CD14-positive monocyte (primary cell): ENCODE results near the gene CYP2J2. TPM values are rescaled to one million over a fixed set of nuclear protein-coding genes. Genes with fewer than 3 reads are reported as not detected.

Experiments
- DNase-seq, 3 donors: peaks; one replicate each; pipeline ENCODE4 v3.0.0-alpha.2; 2011 to 2022
- H2AFZ ChIP-seq: 2 replicates; pipeline ENCODE4 v1.6.0; 2012; ENCODE audit warnings: mild to moderate bottlenecking, low read depth, low read length, inconsistent platforms; ENCODE audit not compliant: insufficient read depth, poor library complexity, severe bottlenecking
- H3K27ac ChIP-seq, 2 donors: 1 replicate in 1 of 2; 2 replicates in 1 of 2; pipeline ENCODE4 v1.5.1; 2012 to 2013; ENCODE audit warnings: low read length in 2 of 2, control low read depth in 1 of 2, inconsistent platforms in 1 of 2, low read depth in 1 of 2, mild to moderate bottlenecking in 1 of 2
- H3K27me3 ChIP-seq, 2 donors: one replicate each; pipeline versions ENCODE4 v1.6.0 to v1.6.1; 2011 to 2013; ENCODE audit warnings: low read length in 2 of 2; ENCODE audit not compliant: control insufficient read depth in 2 of 2, insufficient read depth in 2 of 2
- H3K36me3 ChIP-seq, 2 donors: replicated peaks in 1 of 2; 1 replicate in 1 of 2; 2 replicates in 1 of 2; pipeline versions ENCODE4 v1.5.1 to v1.6.1; 2012 to 2013; ENCODE audit warnings: low read length in 2 of 2, control low read depth in 1 of 2, inconsistent platforms in 1 of 2, mild to moderate bottlenecking in 1 of 2; ENCODE audit not compliant: insufficient read depth in 2 of 2, control insufficient read depth in 1 of 2
- H3K4me1 ChIP-seq, 2 donors: 1 replicate in 1 of 2; 2 replicates in 1 of 2; pipeline versions ENCODE4 v1.5.1 to v1.6.1; 2012 to 2013; ENCODE audit warnings: low read length in 2 of 2, control low read depth in 1 of 2, inconsistent platforms in 1 of 2, mild to moderate bottlenecking in 1 of 2, moderate library complexity in 1 of 2; ENCODE audit not compliant: insufficient read depth in 2 of 2, control insufficient read depth in 1 of 2
- H3K4me2 ChIP-seq: replicated peaks from 2 replicates; pipeline ENCODE3; 2012; ENCODE audit warnings: low read length, moderate library complexity, mild to moderate bottlenecking; ENCODE audit not compliant: poor library complexity, severe bottlenecking; ENCODE audit errors: extremely low read depth
- H3K4me3 ChIP-seq, 3 experiments: fragments of 200-600 bp in 1 of 3; sonication (generic) in 1 of 3; replicated peaks in 1 of 3; 1 replicate in 2 of 3; 2 replicates in 1 of 3; pipeline ENCODE4 v1.5.1; 2011 to 2013; ENCODE audit warnings: low read length in 3 of 3, mild to moderate bottlenecking in 3 of 3, control low read depth in 2 of 3, low read depth in 2 of 3, inconsistent platforms in 1 of 3, moderate library complexity in 1 of 3
- H3K79me2 ChIP-seq: 2 replicates; pipeline ENCODE4 v1.6.0; 2012; ENCODE audit warnings: mild to moderate bottlenecking, control low read depth, inconsistent platforms, low read length, moderate library complexity; ENCODE audit not compliant: insufficient read depth
- H3K9ac ChIP-seq: 2 replicates; pipeline ENCODE4 v1.6.0; 2017; ENCODE audit warnings: low read length, mild to moderate bottlenecking; ENCODE audit not compliant: insufficient read depth, poor library complexity, severe bottlenecking
- H3K9me3 ChIP-seq, 2 donors: replicated peaks in 1 of 2; 1 replicate in 1 of 2; 2 replicates in 1 of 2; pipeline versions ENCODE4 v1.5.1 to v1.6.1; 2012 to 2013; ENCODE audit warnings: low read length in 2 of 2, control low read depth in 1 of 2; ENCODE audit not compliant: control insufficient read depth in 1 of 2, insufficient read depth in 1 of 2
- H4K20me1 ChIP-seq: 2 replicates; pipeline ENCODE4 v1.6.0; 2012; ENCODE audit warnings: mild to moderate bottlenecking, low read length, control low read depth, moderate library complexity; ENCODE audit not compliant: insufficient read depth
- H3K27ac Mint-ChIP-seq, 7 donors: one replicate each; pipeline ENCODE4 v1.8.0; 2020; ENCODE audit warnings: mild to moderate bottlenecking in 7 of 7, mixed read lengths in 7 of 7, moderate library complexity in 6 of 7, inconsistent platforms in 2 of 7
- H3K27me3 Mint-ChIP-seq, 3 donors: one replicate each; pipeline ENCODE4 v1.8.0; 2021 to 2022; ENCODE audit warnings: low read depth in 3 of 3, mild to moderate bottlenecking in 3 of 3, mixed read lengths in 3 of 3, moderate library complexity in 3 of 3, inconsistent platforms in 1 of 3
- H3K36me3 Mint-ChIP-seq, 2 donors: one replicate each; pipeline ENCODE4 v1.8.0; 2020; ENCODE audit warnings: mixed read lengths in 2 of 2, inconsistent platforms in 1 of 2, mild to moderate bottlenecking in 1 of 2
- H3K4me1 Mint-ChIP-seq: one replicate; pipeline ENCODE4 v1.8.0; 2020; ENCODE audit warnings: mild to moderate bottlenecking, mixed read lengths
- H3K4me3 Mint-ChIP-seq, 2 donors: one replicate each; pipeline ENCODE4 v1.8.0; 2020; ENCODE audit warnings: mild to moderate bottlenecking in 2 of 2, mixed read lengths in 2 of 2, moderate library complexity in 1 of 2
- H3K9me3 Mint-ChIP-seq, 7 donors: one replicate each; pipeline ENCODE4 v1.8.0; 2020 to 2022; ENCODE audit warnings: mixed read lengths in 7 of 7, mild to moderate bottlenecking in 6 of 7, moderate library complexity in 6 of 7, inconsistent platforms in 2 of 7
- CTCF ChIP-seq: fragments of 200-600 bp; IDR thresholded peaks from one replicate; pipeline ENCODE4 v1.8.0; 2022; ENCODE audit warnings: antibody characterized with exemption, mild to moderate bottlenecking
- WGBS: methylation state at CpG from one replicate; pipeline ENCODE4 v1.1.5; 2013; ENCODE audit warnings: missing lambda C conversion rate; ENCODE audit not compliant: insufficient coverage; 5-methylcytosine and 5-hydroxymethylcytosine counted together
- intact Hi-C, 2 donors: fragments of 100-400 bp; cut with micrococcal nuclease; formaldehyde crosslinking; loops; one replicate each; pipeline versions ENCODE4 v1.15.0 to v1.15.1; 2023
- polyA plus RNA-seq, 3 donors: library from polyadenylated mRNA; depleted of rRNA in 1 of 3; unstranded in 2 of 3; stranded (reverse) in 1 of 3; fragments of 300-500 nt in 2 of 3; fragments of >200 nt in 1 of 3; fragmentation: Illumina TruSeq in 2 of 3; gene quantifications; 1 replicate in 2 of 3; 2 replicates in 1 of 3; pipeline ENCODE4 v1.2.3, GENCODE V29; 2012 to 2021

The CYP2J2 gene
- polyA plus RNA-seq, 3 donors: not detected

- no peaks in the 10 kb centered on the region for H3K27me3 Mint-ChIP-seq
- WGBS: no CpG with 5 or more reads among the region's 1 CpG
Measured at GRCh38 chr1:59852117-59852516, 74.5 kb downstream of the CYP2J2 start.

GRCh38 chr1:59846895-59847282 lies 79.7 kb downstream of the CYP2J2 start:
- Histone ChIP-seq H3K27me3 (no peaks in the 10 kb centered on the region), H3K27ac (no peak overlapping the region), H4K20me1 (no peaks in the 10 kb centered on the region), H2AFZ (no peak overlapping the region), H3K9ac (no peak overlapping the region), H3K4me1 (no peaks in the 10 kb centered on the region), H3K4me3 (no peak overlapping the region), H3K4me2 (no peak overlapping the region), H3K9me3 (no peaks in the 10 kb centered on the region), H3K36me3 (no peaks in the 10 kb centered on the region), H3K79me2 (no peaks in the 10 kb centered on the region)
- no peak for TF ChIP-seq CTCF
- H3K36me3 Mint-ChIP-seq: no peaks in the 10 kb centered on the region
- no peak overlapping the region for H3K27ac Mint-ChIP-seq
- 86% methylated on average over 1 of the region's 2 CpGs for WGBS
- H3K4me3 Mint-ChIP-seq: no peak overlapping the region
- H3K4me1 Mint-ChIP-seq: no peaks in the 10 kb centered on the region
- intact Hi-C loops: no loop called here
- DNase-seq: no peak
- no peaks in the 10 kb centered on the region for H3K9me3 Mint-ChIP-seq
- peaks cover 0 to 3% (median 0%) of the 10 kb centered on the region in 3 donors for H3K27me3 Mint-ChIP-seq

More at GRCh38 chr1:59852117-59852516, 74.5 kb downstream of the CYP2J2 start:
- Mint-ChIP-seq H3K9me3 (peaks cover 0 to 5% (median 1%) of the 10 kb centered on the region in 7 donors), H3K36me3 (no peaks in the 10 kb centered on the region), H3K4me3 (no peak overlapping the region), H3K4me1 (no peaks in the 10 kb centered on the region), H3K27ac (no peak overlapping the region)
- H3K36me3 ChIP-seq: no peaks in the 10 kb centered on the region
- no peak overlapping the region for H3K4me2 ChIP-seq
- no peak for DNase-seq
- H3K27ac ChIP-seq: no peak overlapping the region
- no peaks in the 10 kb centered on the region for H3K79me2 ChIP-seq
- no peaks in the 10 kb centered on the region for H3K9me3 ChIP-seq
- no peak overlapping the region for H3K9ac ChIP-seq
- no peaks in the 10 kb centered on the region for H3K27me3 ChIP-seq
- no peaks in the 10 kb centered on the region for H4K20me1 ChIP-seq
- intact Hi-C loops: no loop called here
- no peak for TF ChIP-seq CTCF
- H2AFZ ChIP-seq: no peak overlapping the region
- no peak overlapping the region for H3K4me3 ChIP-seq
- no peaks in the 10 kb centered on the region for H3K4me1 ChIP-seq
